Neural progenitor cell (in vitro differentiated cells): ENCODE results near the gene TCF7L2.

ENCODE experiments used
- CTCF ChIP-seq: fragments of 200-600 bp; sonication (generic); IDR thresholded peaks from 2 replicates; pipeline ENCODE4 v1.5.1; 2017; ENCODE audit warnings: antibody characterized with exemption, mild to moderate bottlenecking
- EZH2 ChIP-seq: fragments of 200-600 bp; sonication (generic); IDR thresholded peaks from 2 replicates; pipeline ENCODE4 v1.6.1; 2017; ENCODE audit warnings: antibody characterized with exemption, mild to moderate bottlenecking, moderate library complexity
- EZH2phosphoT487 ChIP-seq: fragments of 200-600 bp; sonication (generic); IDR thresholded peaks from 2 replicates; pipeline ENCODE4 v1.6.1; 2017; ENCODE audit warnings: antibody characterized with exemption

- TF ChIP-seq CTCF (no peak), EZH2 (no peak), EZH2phosphoT487 (no peak)
Observed at GRCh38 chr10:113026679-113027078, 76.6 kb downstream of the TCF7L2 start.
